Measurements from ENCODE around the gene ERFL. TPM values are rescaled to one million over a fixed set of nuclear protein-coding genes. Genes with fewer than 3 reads are reported as not detected.
A peak's percentile ranks its signal among the peaks of the same experiment; 100 is the strongest.

ERFL gene
- total RNA-seq, 1 donor from 2014 or later = not detected

- no peak for FAIRE-seq
- DNase-seq (ENCODE audit: low spot score in 2 of 2) = no peak
Measured at GRCh38 chr19:41868120-41868988, 59.9 kb downstream of the ERFL start.

- FAIRE-seq (no peak), DNase-seq (ENCODE audit: low spot score in 2 of 2) (no peak)
Measured at GRCh38 chr19:41866284-41866683, 62.0 kb downstream of the ERFL start.

- FAIRE-seq = no peak
- DNase-seq (ENCODE audit: low spot score in 2 of 2) = no peak
Measured at GRCh38 chr19:41864374-41864773, 63.9 kb downstream of the ERFL start.

GRCh38 chr19:41863209-41863931 is 64.9 kb downstream of the ERFL start:
- FAIRE-seq = no peak
- no peak for DNase-seq (ENCODE audit: low spot score in 2 of 2)

- DNase-seq (ENCODE audit: low spot score in 2 of 2) (no peak), FAIRE-seq (no peak)
Measured at GRCh38 chr19:41862445-41862986, 65.7 kb downstream of the ERFL start.

- FAIRE-seq = no peak
- no peak for DNase-seq (ENCODE audit: low spot score in 2 of 2)
Measured at GRCh38 chr19:41861846-41862245, 66.4 kb downstream of the ERFL start.

- FAIRE-seq (no peak), DNase-seq (ENCODE audit: low spot score in 2 of 2) (no peak)
Measured at GRCh38 chr19:41861116-41861768, 67.0 kb downstream of the ERFL start.

- DNase-seq (ENCODE audit: low spot score in 2 of 2) = no peak
- FAIRE-seq = no peak
Measured at GRCh38 chr19:41860419-41861115, 67.7 kb downstream of the ERFL start.

GRCh38 chr19:41859618-41860418 is 68.4 kb downstream of the ERFL start, which contains the start of gene RPS19:
RPS19 (plus strand) TSS chr19:41860255; CDS start chr19:41860775, 520 bp downstream.
- FAIRE-seq (peak; percentile 84), DNase-seq (ENCODE audit: low spot score in 2 of 2) (peak; percentile 99)

- DNase-seq (ENCODE audit: low spot score in 2 of 2) (no peak), FAIRE-seq (no peak)
Measured at GRCh38 chr19:41859213-41859617, 69.0 kb downstream of the ERFL start.

Small RNA genes lying within 50 kb of the gene (small RNA-seq; reads per million reads assigned to genes)
- gene MIR6797 = not detected

Other genes starting within 250 kb of the ERFL start
- not detected for gene CEACAM7, start 240.2 kb downstream of the ERFL start, total RNA-seq
- gene CEACAM5, start 219.8 kb downstream of the ERFL start, total RNA-seq = not detected
- not detected for gene CEACAM6, start 172.9 kb downstream of the ERFL start, total RNA-seq
- gene CEACAM3, start 131.9 kb downstream of the ERFL start, total RNA-seq = not detected
- gene LYPD4, start 83.8 kb downstream of the ERFL start, total RNA-seq = not detected
- not detected for gene DMRTC2, start 83.4 kb downstream of the ERFL start, total RNA-seq
- gene RPS19, start 68.2 kb downstream of the ERFL start, total RNA-seq = 395 TPM
- gene CD79A, start 51.2 kb downstream of the ERFL start, total RNA-seq = not detected
- 10.2 TPM for gene ARHGEF1, start 45.3 kb downstream of the ERFL start, total RNA-seq
- 90.9 TPM for gene RABAC1, start 30.9 kb upstream of the ERFL start, total RNA-seq
- 149 TPM for gene ATP1A3, start 65.8 kb upstream of the ERFL start, total RNA-seq
- 13.9 TPM for gene GRIK5, start 141.8 kb upstream of the ERFL start, total RNA-seq
- 13.5 TPM for gene ZNF574, start 147.7 kb upstream of the ERFL start, total RNA-seq
- gene POU2F2, start 204.0 kb upstream of the ERFL start, total RNA-seq = 2.9 TPM